Measurements from ENCODE around the gene BHLHA9.

The BHLHA9 gene

GRCh38 chr17:1270210-1271029 lies at the start of gene BHLHA9:
Gene BHLHA9 (plus strand): TSS chr17:1270444. CDS start chr17:1270564, 120 bp downstream.
- Histone ChIP-seq H3K79me2 (ENCODE audit: control insufficient read depth, insufficient read depth, low read length, unreplicated experiment) (no peaks in the 10 kb centered on the region), H2AFZ (ENCODE audit: low read length, unreplicated experiment) (no peak within 1 kb of the TSS), H3K4me3 (ENCODE audit: low read depth, low read length) (no peak within 1 kb of the TSS; the same call in 1 of the 2 replicates), H3K27me3 (ENCODE audit: insufficient read depth, low read length) (peaks cover 41% of the 10 kb centered on the region), H3K27ac (ENCODE audit: low read depth, low read length) (no peak within 1 kb of the TSS), H3K36me3 (ENCODE audit: insufficient read depth, low read length) (no peaks in the 10 kb centered on the region), H3K4me1 (ENCODE audit: control insufficient read depth, insufficient read depth, low read length, unreplicated experiment) (peaks cover 8% of the 10 kb centered on the region)

DNA sequence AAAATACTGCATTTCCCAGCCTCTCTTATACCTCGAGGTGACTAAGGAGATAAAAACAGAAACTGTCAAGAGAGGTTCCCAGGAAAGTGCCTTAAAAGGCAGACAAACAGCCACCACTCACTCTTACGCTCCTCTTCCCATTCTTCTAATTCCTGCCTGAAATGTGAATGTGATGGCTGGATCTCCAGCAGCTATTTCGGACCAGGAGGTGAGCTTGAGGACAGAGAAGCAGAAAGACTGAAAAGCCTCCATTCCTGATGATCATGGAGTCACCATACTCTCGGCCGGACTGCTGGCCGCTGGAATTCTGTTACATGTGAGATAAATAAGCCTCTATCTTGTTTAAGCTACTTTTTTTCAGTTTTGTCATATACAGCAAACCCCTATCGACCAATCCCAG lies 49.0 kb upstream of the BHLHA9 start:
- Histone ChIP-seq H3K27me3 (ENCODE audit: insufficient read depth, low read length) (peaks cover 25% of the 10 kb centered on the region), H3K4me1 (ENCODE audit: control insufficient read depth, insufficient read depth, low read length, unreplicated experiment) (no peaks in the 10 kb centered on the region), H2AFZ (ENCODE audit: low read length, unreplicated experiment) (no peak overlapping the region), H3K27ac (ENCODE audit: low read depth, low read length) (no peak overlapping the region), H3K4me3 (ENCODE audit: low read depth, low read length) (no peak overlapping the region), H3K79me2 (ENCODE audit: control insufficient read depth, insufficient read depth, low read length, unreplicated experiment) (no peaks in the 10 kb centered on the region), H3K36me3 (ENCODE audit: insufficient read depth, low read length) (no peaks in the 10 kb centered on the region)

- Histone ChIP-seq H2AFZ (ENCODE audit: low read length, unreplicated experiment) (no peak overlapping the region), H3K36me3 (ENCODE audit: insufficient read depth, low read length) (no peaks in the 10 kb centered on the region), H3K4me3 (ENCODE audit: low read depth, low read length) (no peak overlapping the region), H3K27ac (ENCODE audit: low read depth, low read length) (no peak overlapping the region), H3K27me3 (ENCODE audit: insufficient read depth, low read length) (peaks cover 21% of the 10 kb centered on the region), H3K79me2 (ENCODE audit: control insufficient read depth, insufficient read depth, low read length, unreplicated experiment) (no peaks in the 10 kb centered on the region), H3K4me1 (ENCODE audit: control insufficient read depth, insufficient read depth, low read length, unreplicated experiment) (no peaks in the 10 kb centered on the region)
These were observed 47.9 kb upstream of the BHLHA9 start for GRCh38 chr17:1222321-1222720.

- no peak overlapping the region for H3K4me3 ChIP-seq (ENCODE audit: low read depth, low read length)
- H3K27me3 ChIP-seq (ENCODE audit: insufficient read depth, low read length) = peaks cover 33% of the 10 kb centered on the region
- H3K27ac ChIP-seq (ENCODE audit: low read depth, low read length) = no peak overlapping the region
- H3K4me1 ChIP-seq (ENCODE audit: control insufficient read depth, insufficient read depth, low read length, unreplicated experiment) = no peaks in the 10 kb centered on the region
- no peak overlapping the region for H2AFZ ChIP-seq (ENCODE audit: low read length, unreplicated experiment)
- H3K36me3 ChIP-seq (ENCODE audit: insufficient read depth, low read length) = no peaks in the 10 kb centered on the region
- H3K79me2 ChIP-seq (ENCODE audit: control insufficient read depth, insufficient read depth, low read length, unreplicated experiment) = no peaks in the 10 kb centered on the region
These were observed 46.6 kb upstream of the BHLHA9 start for GRCh38 chr17:1223662-1224061.

- Histone ChIP-seq H3K4me1 (ENCODE audit: control insufficient read depth, insufficient read depth, low read length, unreplicated experiment) (no peaks in the 10 kb centered on the region), H3K4me3 (ENCODE audit: low read depth, low read length) (no peak overlapping the region), H3K27me3 (ENCODE audit: insufficient read depth, low read length) (peaks cover 40% of the 10 kb centered on the region), H2AFZ (ENCODE audit: low read length, unreplicated experiment) (no peak overlapping the region), H3K27ac (ENCODE audit: low read depth, low read length) (no peak overlapping the region), H3K79me2 (ENCODE audit: control insufficient read depth, insufficient read depth, low read length, unreplicated experiment) (no peaks in the 10 kb centered on the region), H3K36me3 (ENCODE audit: insufficient read depth, low read length) (no peaks in the 10 kb centered on the region)
These were observed 45.9 kb upstream of the BHLHA9 start for GRCh38 chr17:1224330-1224729.

DNA sequence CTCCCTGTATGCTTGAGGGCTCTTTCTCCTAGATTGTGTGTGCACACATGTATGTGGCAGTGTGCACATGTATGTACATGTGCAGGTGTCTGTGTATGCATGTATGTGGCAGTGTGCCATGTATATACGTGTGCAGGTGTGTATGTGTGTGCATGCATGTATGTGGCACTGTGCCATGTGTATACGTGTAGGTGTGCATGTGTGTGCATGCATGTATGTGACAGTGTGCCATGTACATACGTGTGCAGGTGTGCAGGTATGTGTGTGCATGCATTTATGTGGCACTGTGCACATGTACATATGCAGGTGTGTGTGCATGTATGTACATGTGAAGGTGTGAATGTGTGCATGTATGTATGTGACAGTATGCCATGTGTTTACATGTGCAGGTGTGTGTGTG lies 43.9 kb upstream of the BHLHA9 start:
- Histone ChIP-seq H3K36me3 (ENCODE audit: insufficient read depth, low read length) (no peaks in the 10 kb centered on the region), H3K27me3 (ENCODE audit: insufficient read depth, low read length) (peaks cover 46% of the 10 kb centered on the region), H3K79me2 (ENCODE audit: control insufficient read depth, insufficient read depth, low read length, unreplicated experiment) (no peaks in the 10 kb centered on the region), H3K27ac (ENCODE audit: low read depth, low read length) (no peak overlapping the region), H2AFZ (ENCODE audit: low read length, unreplicated experiment) (no peak overlapping the region), H3K4me1 (ENCODE audit: control insufficient read depth, insufficient read depth, low read length, unreplicated experiment) (peaks cover 3% of the 10 kb centered on the region), H3K4me3 (ENCODE audit: low read depth, low read length) (no peak overlapping the region)

DNA sequence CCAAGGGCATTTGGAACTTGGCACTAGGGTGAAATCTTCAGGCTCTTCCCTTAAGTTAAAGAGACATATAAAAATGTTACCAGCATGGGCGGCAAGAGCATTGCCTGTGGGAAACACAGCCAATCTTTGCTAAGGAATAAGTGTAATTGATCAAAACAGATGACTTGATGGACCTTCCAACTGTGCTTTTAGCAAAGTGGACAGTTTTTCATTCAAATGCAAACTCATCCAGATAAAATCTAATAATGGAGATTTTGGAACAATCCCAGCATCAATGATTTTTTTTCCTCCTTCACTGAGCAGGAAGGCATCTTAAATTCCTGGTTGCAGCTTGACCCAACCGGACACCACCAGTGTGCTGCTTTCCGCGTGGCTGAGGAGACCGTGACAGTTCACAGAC lies 42.9 kb upstream of the BHLHA9 start:
- H3K4me1 ChIP-seq (ENCODE audit: control insufficient read depth, insufficient read depth, low read length, unreplicated experiment) = peaks cover 6% of the 10 kb centered on the region

GRCh38 chr17:1227917-1228780 lies 42.1 kb upstream of the BHLHA9 start:
- H2AFZ ChIP-seq (ENCODE audit: low read length, unreplicated experiment) = no peak overlapping the region
- peaks cover 10% of the 10 kb centered on the region for H3K4me1 ChIP-seq (ENCODE audit: control insufficient read depth, insufficient read depth, low read length, unreplicated experiment)
- H3K36me3 ChIP-seq (ENCODE audit: insufficient read depth, low read length) = no peaks in the 10 kb centered on the region
- H3K27ac ChIP-seq (ENCODE audit: low read depth, low read length) = no peak overlapping the region
- H3K27me3 ChIP-seq (ENCODE audit: insufficient read depth, low read length) = peaks cover 49% of the 10 kb centered on the region
- H3K4me3 ChIP-seq (ENCODE audit: low read depth, low read length) = no peak overlapping the region
- no peaks in the 10 kb centered on the region for H3K79me2 ChIP-seq (ENCODE audit: control insufficient read depth, insufficient read depth, low read length, unreplicated experiment)

More for the DNA sequence above, 42.9 kb upstream of the BHLHA9 start:
- H3K27ac ChIP-seq (ENCODE audit: low read depth, low read length) = no peak overlapping the region
- no peak overlapping the region for H3K4me3 ChIP-seq (ENCODE audit: low read depth, low read length)
- H3K36me3 ChIP-seq (ENCODE audit: insufficient read depth, low read length) = no peaks in the 10 kb centered on the region
- peaks cover 49% of the 10 kb centered on the region for H3K27me3 ChIP-seq (ENCODE audit: insufficient read depth, low read length)
- no peak overlapping the region for H2AFZ ChIP-seq (ENCODE audit: low read length, unreplicated experiment)
- no peaks in the 10 kb centered on the region for H3K79me2 ChIP-seq (ENCODE audit: control insufficient read depth, insufficient read depth, low read length, unreplicated experiment)

DNA sequence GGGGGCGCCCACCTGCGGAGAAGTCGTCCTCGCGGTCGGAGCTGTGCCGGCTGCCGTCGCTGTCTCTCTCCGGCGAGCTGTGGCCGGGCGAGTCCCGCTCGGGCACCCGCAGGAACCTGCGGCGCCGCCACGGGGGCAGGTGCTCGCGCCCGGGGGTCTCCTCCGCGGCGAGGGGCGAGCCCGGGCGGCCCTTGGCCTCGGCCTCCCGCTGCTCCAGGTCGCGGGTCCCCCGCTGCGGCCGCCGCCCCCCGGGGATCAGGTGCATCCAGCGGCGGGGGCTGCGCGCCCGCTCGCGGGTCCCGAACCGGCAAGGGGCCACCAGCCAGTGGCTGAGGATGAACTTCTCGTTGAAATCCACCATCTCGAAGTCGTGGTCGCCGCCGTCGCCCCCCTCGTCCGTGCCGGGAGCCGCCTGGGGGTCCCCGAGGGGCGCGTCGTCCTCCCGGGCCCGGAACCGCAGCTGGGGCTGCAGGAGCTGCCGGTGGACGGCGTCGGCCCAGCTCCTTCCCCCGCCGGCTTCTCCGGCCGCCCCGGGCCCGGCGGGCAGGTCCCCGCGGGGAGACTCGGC lies 41.4 kb upstream of the BHLHA9 start:
- no peaks in the 10 kb centered on the region for H3K79me2 ChIP-seq (ENCODE audit: control insufficient read depth, insufficient read depth, low read length, unreplicated experiment)
- H3K27me3 ChIP-seq (ENCODE audit: insufficient read depth, low read length) = peaks cover 49% of the 10 kb centered on the region
- peak overlapping the region; percentile 65 for H2AFZ ChIP-seq (ENCODE audit: low read length, unreplicated experiment)
- no peaks in the 10 kb centered on the region for H3K36me3 ChIP-seq (ENCODE audit: insufficient read depth, low read length)
- H3K27ac ChIP-seq (ENCODE audit: low read depth, low read length) = no peak overlapping the region
- no peak overlapping the region for H3K4me3 ChIP-seq (ENCODE audit: low read depth, low read length)
- H3K4me1 ChIP-seq (ENCODE audit: control insufficient read depth, insufficient read depth, low read length, unreplicated experiment) = peaks cover 10% of the 10 kb centered on the region

GRCh38 chr17:1229349-1229899 lies 40.8 kb upstream of the BHLHA9 start:
- no peaks in the 10 kb centered on the region for H3K79me2 ChIP-seq (ENCODE audit: control insufficient read depth, insufficient read depth, low read length, unreplicated experiment)
- H3K4me1 ChIP-seq (ENCODE audit: control insufficient read depth, insufficient read depth, low read length, unreplicated experiment) = peaks cover 10% of the 10 kb centered on the region
- H3K4me3 ChIP-seq (ENCODE audit: low read depth, low read length) = peak overlapping the region; percentile 68
- H3K27ac ChIP-seq (ENCODE audit: low read depth, low read length) = no peak overlapping the region
- peaks cover 49% of the 10 kb centered on the region for H3K27me3 ChIP-seq (ENCODE audit: insufficient read depth, low read length)
- no peaks in the 10 kb centered on the region for H3K36me3 ChIP-seq (ENCODE audit: insufficient read depth, low read length)
- peak overlapping the region; percentile 65 for H2AFZ ChIP-seq (ENCODE audit: low read length, unreplicated experiment)

Data from ACC112 (cell line).